ENCODE data around the gene UBE2V1. TPM values are rescaled to one million over a fixed set of nuclear protein-coding genes. Genes with fewer than 3 reads are reported as not detected.

UBE2V1 gene
- total and polyA plus RNA-seq, 7 experiments from 2014 or later: 128 to 167 (median 138) TPM

DNA sequence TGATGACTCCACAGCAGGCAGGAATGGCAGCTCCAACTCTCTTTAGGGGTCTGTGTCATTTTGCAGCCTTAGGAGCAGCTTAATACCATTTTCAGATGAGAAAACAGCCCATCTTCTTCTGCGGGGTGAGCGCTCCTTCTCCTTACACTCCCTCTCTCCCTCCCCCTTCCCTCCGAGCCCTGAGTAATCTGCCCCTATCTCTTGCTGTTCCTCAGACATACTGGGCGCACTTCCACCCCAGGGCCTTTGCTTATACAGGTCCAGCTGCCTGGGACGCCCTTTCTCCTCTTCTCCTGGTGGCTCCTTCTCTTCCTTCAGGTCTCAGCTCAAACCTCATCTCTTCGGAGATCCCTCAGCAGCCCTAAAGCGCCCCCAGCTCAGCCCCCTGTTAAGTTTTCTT is 75.4 kb downstream of the UBE2V1 start:
- Mint-ChIP-seq H3K27me3 (no peaks in the 10 kb centered on the region), H3K27ac (no peak overlapping the region), H3K36me3 (no peaks in the 10 kb centered on the region), H3K4me3 (no peak overlapping the region), H3K9me3 (no peaks in the 10 kb centered on the region), H3K4me1 (peaks cover 0 to 8% (median 0%) of the 10 kb centered on the region in 7 donors)
- H3K27me3 ChIP-seq (ENCODE audit: control insufficient read depth in 2 of 2, insufficient read depth in 2 of 2, low read length in 2 of 2): no peaks in the 10 kb centered on the region
- no peak overlapping the region for H3K4me3 ChIP-seq (ENCODE audit: low read length)
- intact Hi-C loops (cut with micrococcal nuclease): no loop called here
- H3K27ac ChIP-seq (ENCODE audit: low read depth, low read length): no peak overlapping the region
- H3K9me3 ChIP-seq (ENCODE audit: control insufficient read depth in 2 of 3, low read length in 3 of 3): no peaks in the 10 kb centered on the region
- no peaks in the 10 kb centered on the region for H3K36me3 ChIP-seq (ENCODE audit: control insufficient read depth in 2 of 3, insufficient read depth in 3 of 3, low read length in 3 of 3)
- DNase-seq (no peak), ATAC-seq (no peak)
- POLR2A ChIA-PET: no interaction called here
- no peaks in the 10 kb centered on the region for H3K4me1 ChIP-seq (ENCODE audit: control insufficient read depth in 2 of 2, insufficient read depth in 2 of 2, low read length in 2 of 2)
- CTCF ChIA-PET: interaction anchor here (0.5 kb wide), 1 partner anchor 645 kb away, joined by 3 read pairs; no protein-coding TSS in a partner anchor

DNA sequence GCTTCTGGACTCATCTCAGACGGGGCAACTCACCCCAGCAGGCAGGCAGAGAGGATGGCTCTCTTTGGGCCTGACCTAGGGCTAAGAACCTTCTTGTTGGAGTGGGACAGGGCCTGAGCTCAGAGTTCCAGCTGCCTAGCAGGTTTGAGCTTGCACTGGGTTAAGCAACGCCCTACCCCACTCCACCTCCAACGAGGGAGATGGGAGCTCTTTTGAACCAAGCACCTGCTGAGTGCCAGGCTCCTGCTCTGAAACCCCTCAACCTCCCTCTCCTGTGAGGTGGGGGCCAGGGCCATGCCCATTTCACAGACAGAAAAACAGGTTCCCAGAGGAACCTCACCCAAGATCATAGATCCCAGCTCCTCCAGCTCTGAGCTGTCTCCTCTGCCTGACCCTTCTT is 75.8 kb downstream of the UBE2V1 start:
- Histone ChIP-seq H3K9me3 (ENCODE audit: control insufficient read depth in 2 of 3, low read length in 3 of 3) (no peaks in the 10 kb centered on the region), H3K4me3 (ENCODE audit: low read length) (no peak overlapping the region), H3K36me3 (ENCODE audit: control insufficient read depth in 2 of 3, insufficient read depth in 3 of 3, low read length in 3 of 3) (no peaks in the 10 kb centered on the region), H3K27me3 (ENCODE audit: control insufficient read depth in 2 of 2, insufficient read depth in 2 of 2, low read length in 2 of 2) (no peaks in the 10 kb centered on the region), H3K4me1 (ENCODE audit: control insufficient read depth in 2 of 2, insufficient read depth in 2 of 2, low read length in 2 of 2) (no peaks in the 10 kb centered on the region), H3K27ac (ENCODE audit: low read depth, low read length) (no peak overlapping the region)
- ATAC-seq (no peak), DNase-seq (no peak)
- H3K27ac Mint-ChIP-seq: no peak overlapping the region
- no peaks in the 10 kb centered on the region for H3K9me3 Mint-ChIP-seq
- ChIA-PET CTCF (interaction anchor here (0.5 kb wide), 1 partner anchor 646 kb away, joined by 3 read pairs; no protein-coding TSS in a partner anchor), POLR2A (no interaction called here)
- no peak overlapping the region for H3K4me3 Mint-ChIP-seq
- no peaks in the 10 kb centered on the region for H3K27me3 Mint-ChIP-seq
- intact Hi-C loops (cut with micrococcal nuclease): no loop called here
- peaks cover 0 to 7% (median 0%) of the 10 kb centered on the region in 7 donors for H3K4me1 Mint-ChIP-seq
- no peaks in the 10 kb centered on the region for H3K36me3 Mint-ChIP-seq

DNA sequence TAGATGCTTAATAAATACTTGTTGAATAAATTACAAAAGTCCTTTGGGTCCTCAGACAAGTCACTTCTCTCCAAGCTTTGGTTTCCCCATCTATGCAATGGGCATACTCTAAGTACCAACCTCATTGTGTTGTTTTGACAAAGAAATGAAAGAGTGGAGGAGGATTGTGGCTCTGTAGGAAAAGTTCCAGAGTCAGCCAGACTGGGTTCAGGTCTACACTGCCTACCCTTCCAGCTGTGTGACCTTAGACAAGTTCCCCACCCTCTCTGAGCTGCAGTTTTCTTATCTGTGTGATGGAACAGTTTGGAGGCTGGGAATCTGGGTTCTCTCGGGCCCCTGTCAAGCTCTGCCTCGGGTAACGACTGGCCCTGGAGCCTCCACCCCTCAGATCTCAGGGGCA is 76.2 kb downstream of the UBE2V1 start:
- H3K4me3 ChIP-seq (ENCODE audit: low read length): no peak overlapping the region
- no peaks in the 10 kb centered on the region for H3K4me1 ChIP-seq (ENCODE audit: control insufficient read depth in 2 of 2, insufficient read depth in 2 of 2, low read length in 2 of 2)
- H3K36me3 ChIP-seq (ENCODE audit: control insufficient read depth in 2 of 3, insufficient read depth in 3 of 3, low read length in 3 of 3): no peaks in the 10 kb centered on the region
- CTCF ChIA-PET: no interaction called here
- no peak for ATAC-seq
- POLR2A ChIA-PET: no interaction called here
- no peak overlapping the region for H3K27ac ChIP-seq (ENCODE audit: low read depth, low read length)
- Mint-ChIP-seq H3K27ac (no peak overlapping the region), H3K4me3 (no peak overlapping the region), H3K9me3 (no peaks in the 10 kb centered on the region), H3K4me1 (peaks cover 0 to 6% (median 0%) of the 10 kb centered on the region in 7 donors), H3K27me3 (no peaks in the 10 kb centered on the region), H3K36me3 (no peaks in the 10 kb centered on the region)
- no peaks in the 10 kb centered on the region for H3K9me3 ChIP-seq (ENCODE audit: control insufficient read depth in 2 of 3, low read length in 3 of 3)
- intact Hi-C loops (cut with micrococcal nuclease): no loop called here
- H3K27me3 ChIP-seq (ENCODE audit: control insufficient read depth in 2 of 2, insufficient read depth in 2 of 2, low read length in 2 of 2): no peaks in the 10 kb centered on the region
- DNase-seq: no peak

DNA sequence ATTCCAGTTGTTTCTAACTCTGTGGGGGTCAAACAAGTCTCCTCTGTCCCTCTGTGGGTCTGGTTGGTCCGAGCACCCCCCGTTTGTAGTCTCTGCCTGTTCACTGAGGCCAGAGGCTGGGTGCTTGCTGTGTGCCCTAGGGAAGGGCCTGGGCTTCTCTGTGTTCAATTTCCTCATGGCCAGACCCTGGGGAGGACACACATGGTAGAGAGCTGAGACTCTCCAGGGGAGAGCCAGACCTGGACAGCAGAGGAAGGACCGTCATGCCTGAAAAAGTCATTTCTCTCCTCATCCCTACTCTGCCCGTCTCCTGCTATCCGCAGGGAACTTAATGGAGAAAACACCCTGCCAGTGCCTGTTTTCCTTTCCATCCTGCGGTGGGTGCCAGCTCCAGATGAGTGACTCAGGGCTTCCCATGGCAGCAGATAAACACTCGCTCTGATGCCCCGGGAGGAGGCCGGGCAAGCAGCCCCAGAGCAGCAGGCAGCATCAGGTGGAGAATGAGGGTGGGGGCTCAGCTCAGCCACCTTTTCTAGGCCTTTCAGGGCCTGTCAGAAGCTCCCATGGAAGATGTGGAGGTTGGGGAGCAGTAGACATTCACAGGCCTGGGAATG is 78.3 kb downstream of the UBE2V1 start:
- no peaks in the 10 kb centered on the region for H3K27me3 ChIP-seq (ENCODE audit: control insufficient read depth in 2 of 2, insufficient read depth in 2 of 2, low read length in 2 of 2)
- no peak overlapping the region for H3K27ac ChIP-seq (ENCODE audit: low read depth, low read length)
- peaks cover 0 to 2% (median 0%) of the 10 kb centered on the region in 5 donors for H3K27me3 Mint-ChIP-seq
- H3K9me3 Mint-ChIP-seq: peaks cover 0 to 1% (median 0%) of the 10 kb centered on the region in 11 donors
- H3K27ac Mint-ChIP-seq: no peak overlapping the region
- H3K4me3 ChIP-seq (ENCODE audit: low read length): no peak overlapping the region
- H3K36me3 ChIP-seq (ENCODE audit: control insufficient read depth in 2 of 3, insufficient read depth in 3 of 3, low read length in 3 of 3): no peaks in the 10 kb centered on the region
- intact Hi-C loops (cut with micrococcal nuclease): no loop called here
- ATAC-seq (no peak), DNase-seq (no peak)
- H3K4me3 Mint-ChIP-seq: no peak overlapping the region
- no peaks in the 10 kb centered on the region for H3K9me3 ChIP-seq (ENCODE audit: control insufficient read depth in 2 of 3, low read length in 3 of 3)
- no peaks in the 10 kb centered on the region for H3K36me3 Mint-ChIP-seq
- ChIA-PET CTCF (no interaction called here), POLR2A (interaction anchor here (0.6 kb wide), 1 partner anchor 410 kb away, joined by 3 read pairs; no protein-coding TSS in a partner anchor)
- no peaks in the 10 kb centered on the region for H3K4me1 ChIP-seq (ENCODE audit: control insufficient read depth in 2 of 2, insufficient read depth in 2 of 2, low read length in 2 of 2)
- peaks cover 0 to 4% (median 0%) of the 10 kb centered on the region in 7 donors for H3K4me1 Mint-ChIP-seq

DNA sequence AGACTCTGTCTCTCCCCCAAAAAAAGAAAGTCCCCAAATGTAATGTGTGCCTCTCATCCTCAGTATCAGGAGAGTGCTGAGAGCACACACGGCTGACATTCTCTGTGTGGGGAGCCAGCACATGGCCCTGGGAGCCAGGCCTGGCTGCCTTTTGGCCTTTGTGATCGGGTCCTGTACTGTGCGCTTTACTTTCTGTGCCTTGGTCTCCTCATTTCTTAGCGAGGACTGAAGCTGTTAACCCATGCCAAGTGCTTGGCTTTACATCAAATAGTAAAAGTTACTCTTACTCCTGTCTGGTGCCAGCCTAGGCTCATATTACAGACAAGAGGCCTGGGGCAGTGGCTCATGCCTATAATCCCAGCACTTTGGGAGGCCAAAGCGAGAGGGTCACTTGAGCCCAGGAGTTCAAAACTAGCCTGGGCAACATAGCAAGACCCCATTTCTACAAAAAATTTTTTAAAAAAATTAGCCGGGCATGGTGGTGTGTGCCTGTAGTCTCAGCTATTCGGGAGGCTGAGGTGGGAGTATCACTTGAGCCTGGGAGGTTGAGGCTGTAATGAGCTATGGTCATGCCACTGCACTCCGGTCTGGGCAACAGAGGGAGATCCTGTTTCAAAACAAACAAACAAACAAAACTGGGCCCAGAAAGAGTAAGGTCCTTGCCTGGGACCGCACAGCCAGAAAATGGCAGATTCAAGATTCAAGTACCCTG is 79.8 kb downstream of the UBE2V1 start:
- DNase-seq (no peak), ATAC-seq (no peak)
- Mint-ChIP-seq H3K4me1 (peaks cover 0 to 5% (median 0%) of the 10 kb centered on the region in 7 donors), H3K9me3 (peaks cover 0 to 1% (median 0%) of the 10 kb centered on the region in 11 donors), H3K27ac (no peak overlapping the region), H3K36me3 (no peaks in the 10 kb centered on the region), H3K27me3 (peaks cover 0 to 2% (median 0%) of the 10 kb centered on the region in 5 donors), H3K4me3 (no peak overlapping the region)
- intact Hi-C loops (cut with micrococcal nuclease): no loop called here
- Histone ChIP-seq H3K9me3 (ENCODE audit: control insufficient read depth in 2 of 3, low read length in 3 of 3) (no peaks in the 10 kb centered on the region), H3K36me3 (ENCODE audit: control insufficient read depth in 2 of 3, insufficient read depth in 3 of 3, low read length in 3 of 3) (no peaks in the 10 kb centered on the region), H3K27me3 (ENCODE audit: control insufficient read depth in 2 of 2, insufficient read depth in 2 of 2, low read length in 2 of 2) (no peaks in the 10 kb centered on the region), H3K4me1 (ENCODE audit: control insufficient read depth in 2 of 2, insufficient read depth in 2 of 2, low read length in 2 of 2) (no peaks in the 10 kb centered on the region), H3K27ac (ENCODE audit: low read depth, low read length) (no peak overlapping the region), H3K4me3 (ENCODE audit: low read length) (no peak overlapping the region)
- ChIA-PET CTCF (no interaction called here), POLR2A (no interaction called here)

Other genes with a start within 250 kb of the UBE2V1 start
- gene SPATA2, start 197.6 kb downstream of the UBE2V1 start, total RNA-seq: 10 to 100 TPM in 2 of 5 experiments, 1 to 10 TPM in 3; 9.0 to 18.4 (median 10.0) TPM
- 1 to 10 TPM; 2.7 to 7.4 TPM for gene SPATA2, start 197.6 kb downstream of the UBE2V1 start, polyA plus RNA-seq
- 100 to 1,000 TPM in 3 of 5 experiments, 10 to 100 TPM in 2; 67.1 to 113 (median 101) TPM for gene RNF114, start 176.8 kb downstream of the UBE2V1 start, total RNA-seq
- gene RNF114, start 176.8 kb downstream of the UBE2V1 start, polyA plus RNA-seq: 100 to 1,000 TPM; 130 to 143 TPM
- gene SNAI1, start 130.2 kb downstream of the UBE2V1 start, total RNA-seq: 1 to 10 TPM in 2 of 5 experiments, under 1 TPM in 3; 0.22 to 7.0 (median 0.34) TPM
- under 1 TPM; 0.28 to 0.34 TPM for gene SNAI1, start 130.2 kb downstream of the UBE2V1 start, polyA plus RNA-seq
- gene PEDS1, start 40.6 kb upstream of the UBE2V1 start, total RNA-seq: 10 to 100 TPM; 16.0 to 27.6 (median 20.8) TPM
- gene PEDS1, start 40.6 kb upstream of the UBE2V1 start, polyA plus RNA-seq: 10 to 100 TPM; 18.1 to 29.3 TPM
- gene CEBPB, start 77.7 kb upstream of the UBE2V1 start, total RNA-seq: 100 to 1,000 TPM in 1 of 5 experiments, 10 to 100 TPM in 4; 27.8 to 201 (median 40.9) TPM
- 10 to 100 TPM; 12.8 to 14.4 TPM for gene CEBPB, start 77.7 kb upstream of the UBE2V1 start, polyA plus RNA-seq

All from naive thymus-derived CD4-positive, alpha-beta T cell (primary cell).